ENCODE measurements around the gene EFNA5.
A peak's percentile ranks its signal among the peaks of the same experiment; 100 is the strongest.

EFNA5 gene

DNA sequence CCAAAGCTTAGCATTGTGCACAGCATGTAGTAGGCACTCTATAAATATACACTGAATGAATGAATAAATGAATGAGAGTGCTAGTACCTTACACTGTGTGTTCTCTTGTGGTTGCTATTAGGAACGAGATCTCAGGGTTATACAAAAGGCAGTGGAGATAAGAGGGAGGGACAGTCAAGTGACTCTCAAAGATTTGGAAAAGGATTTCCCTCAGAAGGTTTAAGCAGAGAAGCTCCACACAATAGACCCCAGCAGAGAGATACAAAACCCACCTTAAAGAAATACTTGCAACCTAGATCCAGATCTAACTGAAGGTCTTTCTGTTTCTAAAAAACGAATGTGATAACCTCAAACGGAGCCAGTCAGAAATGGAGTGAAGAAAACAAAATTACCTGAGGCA, 11.8 kb upstream of the EFNA5 start:
- H3K9me3 Mint-ChIP-seq: no peaks in the 10 kb centered on the region
- H3K27me3 Mint-ChIP-seq: peaks cover 43% of the 10 kb centered on the region
- no peak for DNase-seq
- no peak overlapping the region for H3K4me3 Mint-ChIP-seq
- H3K36me3 Mint-ChIP-seq (ENCODE audit: low read depth): no peaks in the 10 kb centered on the region
- no peaks in the 10 kb centered on the region for H3K4me1 Mint-ChIP-seq (ENCODE audit: low read depth)
- H3K27ac Mint-ChIP-seq: no peak overlapping the region

DNA sequence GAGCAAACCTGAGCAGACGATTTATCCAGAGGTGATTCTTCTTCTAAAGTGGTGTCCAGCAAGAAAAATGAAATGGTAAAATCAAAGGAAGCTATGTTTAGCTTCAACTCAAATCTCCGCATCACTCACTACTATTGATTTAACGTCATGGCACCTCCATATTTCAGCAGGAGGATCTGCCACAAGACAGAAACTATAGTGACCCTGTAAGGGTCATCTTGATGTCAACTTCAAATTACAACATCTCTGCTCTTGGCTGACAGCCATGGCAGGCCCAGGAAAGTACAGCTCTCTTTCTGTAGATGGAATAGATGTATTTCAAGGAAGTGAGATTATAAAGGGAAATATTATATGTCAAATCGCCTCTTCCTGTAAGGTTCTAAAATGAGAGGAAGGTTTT, 10.1 kb upstream of the EFNA5 start:
- no peak for DNase-seq
- Mint-ChIP-seq H3K4me1 (ENCODE audit: low read depth) (no peaks in the 10 kb centered on the region), H3K4me3 (no peak overlapping the region), H3K27me3 (peaks cover 43% of the 10 kb centered on the region), H3K9me3 (no peaks in the 10 kb centered on the region), H3K27ac (no peak overlapping the region), H3K36me3 (ENCODE audit: low read depth) (no peaks in the 10 kb centered on the region)

DNA sequence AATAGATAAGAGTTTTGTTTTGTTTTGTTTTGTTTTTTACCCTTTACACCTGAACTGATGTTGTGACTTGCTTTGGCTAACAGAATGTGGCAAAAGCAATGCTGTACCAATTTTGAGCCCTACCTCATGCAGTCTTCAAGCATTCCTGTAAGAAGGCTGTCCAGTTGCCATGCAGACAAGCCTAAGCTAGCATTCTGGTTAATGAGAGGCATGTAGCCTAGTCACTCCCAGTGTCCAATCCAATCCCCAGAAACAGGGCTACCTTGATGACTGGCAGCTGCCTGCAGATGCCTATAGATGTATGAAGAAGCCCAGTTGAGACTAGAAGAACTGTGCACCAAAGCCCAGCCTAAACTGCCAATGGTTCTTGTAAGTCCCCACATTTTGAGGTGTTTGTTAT, 9.4 kb upstream of the EFNA5 start:
- Mint-ChIP-seq H3K27me3 (peaks cover 49% of the 10 kb centered on the region), H3K9me3 (no peaks in the 10 kb centered on the region)

DNA sequence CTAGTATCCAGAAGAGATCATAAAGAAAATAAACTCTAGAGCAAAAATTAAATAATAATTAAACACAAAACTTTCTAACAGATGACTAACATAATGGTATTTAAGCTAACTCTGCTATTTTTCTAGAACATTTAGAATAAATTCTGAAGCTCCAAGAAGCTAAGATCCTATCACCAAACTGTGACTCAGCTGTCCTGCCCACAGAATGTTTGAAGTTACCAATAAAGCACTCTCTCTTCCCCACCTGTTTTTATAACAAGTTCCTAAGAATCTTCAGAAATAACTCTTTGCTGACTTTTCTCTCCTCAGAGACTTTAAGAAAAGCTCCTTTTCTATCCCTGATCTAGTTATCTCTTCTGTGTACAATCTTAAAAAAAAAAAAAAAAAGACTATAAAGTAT, 6.0 kb upstream of the EFNA5 start:
- no peaks in the 10 kb centered on the region for H3K36me3 Mint-ChIP-seq (ENCODE audit: low read depth)
- H3K27me3 Mint-ChIP-seq: peaks cover 67% of the 10 kb centered on the region
- H3K27ac Mint-ChIP-seq: no peak overlapping the region
- no peak for DNase-seq
- no peak overlapping the region for H3K4me3 Mint-ChIP-seq
- no peaks in the 10 kb centered on the region for H3K9me3 Mint-ChIP-seq
- peaks cover 16% of the 10 kb centered on the region for H3K4me1 Mint-ChIP-seq (ENCODE audit: low read depth)

More for the DNA sequence above, 9.4 kb upstream of the EFNA5 start:
- Mint-ChIP-seq H3K4me1 (ENCODE audit: low read depth) (no peaks in the 10 kb centered on the region), H3K4me3 (no peak overlapping the region), H3K36me3 (ENCODE audit: low read depth) (no peaks in the 10 kb centered on the region), H3K27ac (no peak overlapping the region)
- DNase-seq: no peak

GRCh38 chr5:107675201-107675600, 4.5 kb upstream of the EFNA5 start:
- peaks cover 28% of the 10 kb centered on the region for H3K4me1 Mint-ChIP-seq (ENCODE audit: low read depth)
- no peaks in the 10 kb centered on the region for H3K9me3 Mint-ChIP-seq
- DNase-seq: no peak
- peaks cover 68% of the 10 kb centered on the region for H3K27me3 Mint-ChIP-seq
- H3K4me3 Mint-ChIP-seq: no peak overlapping the region
- H3K27ac Mint-ChIP-seq: no peak overlapping the region
- H3K36me3 Mint-ChIP-seq (ENCODE audit: low read depth): no peaks in the 10 kb centered on the region

- Mint-ChIP-seq H3K9me3 (no peaks in the 10 kb centered on the region), H3K27ac (no peak overlapping the region), H3K4me3 (no peak overlapping the region), H3K36me3 (ENCODE audit: low read depth) (no peaks in the 10 kb centered on the region), H3K27me3 (peaks cover 66% of the 10 kb centered on the region), H3K4me1 (ENCODE audit: low read depth) (peaks cover 28% of the 10 kb centered on the region)
- no peak for DNase-seq
These were observed 3.9 kb upstream of the EFNA5 start for GRCh38 chr5:107674655-107675054.

DNA sequence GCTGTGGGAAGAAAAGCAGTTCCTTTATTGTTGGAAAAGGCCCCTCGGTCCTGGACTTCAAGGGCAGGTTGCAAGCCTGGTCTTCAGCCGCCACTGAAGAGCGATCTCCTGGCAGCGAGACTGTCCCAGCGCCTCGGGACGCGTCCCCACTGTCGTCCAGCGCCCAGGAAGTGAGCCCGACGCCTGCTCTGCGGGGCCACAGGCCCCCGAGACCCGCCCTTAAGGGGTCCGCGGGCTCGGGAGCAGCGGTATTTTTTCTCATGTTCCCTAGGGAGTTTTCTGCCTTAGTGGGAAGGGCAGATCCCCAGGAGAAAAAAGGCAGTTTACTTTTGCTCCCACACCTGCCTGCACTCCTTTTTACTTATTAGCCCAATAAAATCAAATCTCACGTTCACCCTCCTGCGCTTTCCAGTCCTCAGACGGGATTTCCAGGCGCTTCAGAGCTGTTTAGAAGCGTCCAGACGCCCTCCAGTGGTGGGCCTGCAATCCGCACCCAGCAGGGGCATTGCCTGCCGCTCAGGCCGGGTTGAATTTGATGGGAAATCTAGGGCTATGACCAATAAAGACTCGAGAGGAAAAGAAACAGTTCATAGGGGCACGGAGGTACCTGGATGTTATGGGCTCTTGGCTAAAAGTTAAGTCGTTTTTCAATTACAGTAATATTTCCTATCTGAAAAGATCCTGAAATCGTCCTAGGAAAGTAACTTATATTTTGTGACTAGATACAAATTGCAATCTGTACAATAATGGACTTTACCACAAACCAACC, 2.8 kb upstream of the EFNA5 start:
- Mint-ChIP-seq H3K4me1 (ENCODE audit: low read depth) (peaks cover 32% of the 10 kb centered on the region), H3K36me3 (ENCODE audit: low read depth) (no peaks in the 10 kb centered on the region), H3K27ac (no peak overlapping the region), H3K4me3 (peak overlapping the region; percentile 70), H3K9me3 (no peaks in the 10 kb centered on the region), H3K27me3 (peaks cover 74% of the 10 kb centered on the region)
- peak; percentile 82 for DNase-seq

- no peaks in the 10 kb centered on the region for H3K36me3 Mint-ChIP-seq (ENCODE audit: low read depth)
- H3K9me3 Mint-ChIP-seq: no peaks in the 10 kb centered on the region
- H3K4me3 Mint-ChIP-seq: peak overlapping the region; percentile 70
- DNase-seq: peak; percentile 44
- peaks cover 32% of the 10 kb centered on the region for H3K4me1 Mint-ChIP-seq (ENCODE audit: low read depth)
- H3K27ac Mint-ChIP-seq: no peak overlapping the region
- H3K27me3 Mint-ChIP-seq: peaks cover 79% of the 10 kb centered on the region
These were observed 2.3 kb upstream of the EFNA5 start for GRCh38 chr5:107673039-107673367.

GRCh38 chr5:107672211-107673038, 1.7 kb upstream of the EFNA5 start:
- DNase-seq: peak; percentile 38
- peaks cover 82% of the 10 kb centered on the region for H3K27me3 Mint-ChIP-seq
- H3K36me3 Mint-ChIP-seq (ENCODE audit: low read depth): no peaks in the 10 kb centered on the region
- peak overlapping the region; percentile 70 for H3K4me3 Mint-ChIP-seq
- peaks cover 32% of the 10 kb centered on the region for H3K4me1 Mint-ChIP-seq (ENCODE audit: low read depth)
- no peaks in the 10 kb centered on the region for H3K9me3 Mint-ChIP-seq
- H3K27ac Mint-ChIP-seq: no peak overlapping the region

DNA sequence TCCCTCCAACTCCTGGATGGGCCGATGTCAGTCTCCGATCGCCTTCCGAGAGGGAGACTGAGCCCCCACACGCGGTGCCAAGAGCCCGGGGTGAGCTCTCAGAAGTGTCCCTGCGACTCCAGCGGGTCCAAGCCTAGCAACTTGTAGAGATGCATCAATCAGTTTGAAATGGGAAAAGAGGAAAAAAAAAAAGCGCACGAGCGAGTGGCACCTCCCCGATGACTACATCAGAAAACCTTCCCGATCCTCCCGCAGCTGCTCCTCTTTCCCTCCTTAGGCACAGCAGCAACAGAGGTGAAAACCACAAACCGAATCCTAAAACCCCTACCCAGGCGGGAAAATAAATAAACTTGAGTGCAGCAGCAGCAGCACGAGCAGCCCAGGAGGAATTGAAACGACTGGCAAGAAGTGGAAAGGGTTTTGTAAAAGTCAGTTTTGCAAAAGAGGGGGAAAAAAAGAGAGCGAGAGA, 1.0 kb upstream of the EFNA5 start:
- no peaks in the 10 kb centered on the region for H3K36me3 Mint-ChIP-seq (ENCODE audit: low read depth)
- peaks cover 82% of the 10 kb centered on the region for H3K27me3 Mint-ChIP-seq
- DNase-seq: no peak
- H3K9me3 Mint-ChIP-seq: no peaks in the 10 kb centered on the region
- H3K27ac Mint-ChIP-seq: no peak overlapping the region
- H3K4me3 Mint-ChIP-seq: peak overlapping the region; percentile 70
- H3K4me1 Mint-ChIP-seq (ENCODE audit: low read depth): peaks cover 32% of the 10 kb centered on the region

GRCh38 chr5:107670087-107670931, 428 bp downstream of the EFNA5 start:
- Mint-ChIP-seq H3K4me3 (peak overlapping the region; percentile 57), H3K9me3 (no peaks in the 10 kb centered on the region), H3K27ac (no peak overlapping the region), H3K27me3 (peaks cover 83% of the 10 kb centered on the region), H3K36me3 (ENCODE audit: low read depth) (no peaks in the 10 kb centered on the region), H3K4me1 (ENCODE audit: low read depth) (peaks cover 32% of the 10 kb centered on the region)
- DNase-seq: peak; percentile 40

DNA sequence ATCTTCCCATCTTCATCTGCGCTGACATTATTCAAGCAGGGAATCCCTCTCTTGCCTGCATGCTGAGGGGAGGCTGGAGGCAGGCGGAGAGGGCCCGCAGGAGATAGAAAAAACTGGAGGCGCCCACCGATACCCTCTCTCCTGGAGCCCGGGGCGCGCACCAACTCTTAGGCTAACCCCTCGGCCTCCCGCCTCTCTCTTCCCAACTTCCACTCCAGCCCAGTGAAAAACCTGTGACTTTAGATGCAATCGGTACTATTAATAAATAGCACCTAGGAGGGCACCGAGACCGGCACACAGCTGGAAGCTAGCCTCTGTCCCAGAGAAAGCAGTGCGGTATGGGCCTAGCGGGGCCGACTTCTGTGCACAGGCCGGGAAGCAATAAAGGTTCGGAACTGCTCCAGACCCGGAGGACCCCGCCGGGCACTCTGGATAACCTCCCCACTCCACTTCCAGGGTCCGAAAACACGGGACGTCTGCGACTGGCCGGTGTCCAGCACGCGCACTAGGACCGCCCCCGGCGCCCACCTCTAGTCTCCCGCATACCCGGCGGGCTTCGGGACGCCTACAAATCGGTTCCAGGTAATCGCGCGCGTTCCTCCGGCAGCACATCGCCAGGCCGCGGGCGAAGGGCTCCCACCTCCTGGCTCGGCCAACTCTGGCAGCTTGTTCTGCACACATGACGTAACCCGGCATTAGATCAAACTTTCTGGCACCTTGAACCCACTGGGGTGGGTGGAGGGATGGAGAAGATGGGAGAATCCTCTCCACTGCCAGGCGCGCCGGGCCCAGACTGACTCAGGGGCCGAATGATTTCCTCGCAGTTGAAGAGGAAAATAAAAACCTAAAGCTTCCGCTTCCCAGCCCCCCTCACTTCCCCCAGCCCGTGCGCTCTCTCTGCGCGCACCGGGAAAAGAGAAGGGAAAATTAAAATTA, 1.4 kb downstream of the EFNA5 start:
- H3K27ac Mint-ChIP-seq: no peak overlapping the region
- no peaks in the 10 kb centered on the region for H3K9me3 Mint-ChIP-seq
- peaks cover 78% of the 10 kb centered on the region for H3K27me3 Mint-ChIP-seq
- peaks cover 32% of the 10 kb centered on the region for H3K4me1 Mint-ChIP-seq (ENCODE audit: low read depth)
- peak; percentile 31 for DNase-seq
- no peaks in the 10 kb centered on the region for H3K36me3 Mint-ChIP-seq (ENCODE audit: low read depth)
- H3K4me3 Mint-ChIP-seq: peak overlapping the region; percentile 52

GRCh38 chr5:107668154-107669095, 2.3 kb downstream of the EFNA5 start:
- Mint-ChIP-seq H3K27ac (no peak overlapping the region), H3K4me1 (ENCODE audit: low read depth) (peaks cover 28% of the 10 kb centered on the region), H3K9me3 (no peaks in the 10 kb centered on the region), H3K27me3 (peaks cover 69% of the 10 kb centered on the region), H3K36me3 (ENCODE audit: low read depth) (no peaks in the 10 kb centered on the region), H3K4me3 (no peak overlapping the region)
- no peak for DNase-seq
